D721Med (cell line): Measurements from ENCODE around the gene KLHDC8B.

ENCODE experiments used
- DNase-seq: peaks from one replicate; pipeline ENCODE4 v3.0.0; 2011; ENCODE audit warnings: low spot score; ENCODE audit not compliant: insufficient read length
- FAIRE-seq: peaks from 2 replicates; lab custom pipeline; 2011; peaks lifted over from hg19 to GRCh38; lab: Jason Lieb, UNC
- CTCF ChIP-seq: IDR thresholded peaks from 2 replicates; pipeline ENCODE4 v1.5.1; 2012; ENCODE audit warnings: mild to moderate bottlenecking, control low read depth; ENCODE audit not compliant: insufficient read depth; ENCODE audit errors: missing control alignments

Gene KLHDC8B

GRCh38 chr3:49158103-49158709, 13.2 kb upstream of the KLHDC8B start:
- peak; percentile 45 for TF ChIP-seq CTCF
- DNase-seq (no peak), FAIRE-seq (no peak)

- TF ChIP-seq CTCF, result no peak
- FAIRE-seq, result no peak
These were observed 12.6 kb upstream of the KLHDC8B start for GRCh38 chr3:49158792-49159191.

GRCh38 chr3:49161197-49161596, 10.2 kb upstream of the KLHDC8B start:
- FAIRE-seq, result no peak
- TF ChIP-seq CTCF, result no peak
- DNase-seq, result no peak

More at GRCh38 chr3:49158792-49159191, 12.6 kb upstream of the KLHDC8B start:
- no peak for DNase-seq

GRCh38 chr3:49161808-49162530, 9.4 kb upstream of the KLHDC8B start:
- FAIRE-seq (no peak), DNase-seq (no peak)
- TF ChIP-seq CTCF, result no peak

- DNase-seq (no peak), FAIRE-seq (no peak)
These were observed 8.5 kb upstream of the KLHDC8B start for GRCh38 chr3:49162751-49163419.

GRCh38 chr3:49163609-49164008, 7.8 kb upstream of the KLHDC8B start:
- DNase-seq (no peak), FAIRE-seq (no peak)
- TF ChIP-seq CTCF, result no peak

More at GRCh38 chr3:49162751-49163419, 8.5 kb upstream of the KLHDC8B start:
- no peak for TF ChIP-seq CTCF
